ENCODE data around the gene HAPLN2.

DNA sequence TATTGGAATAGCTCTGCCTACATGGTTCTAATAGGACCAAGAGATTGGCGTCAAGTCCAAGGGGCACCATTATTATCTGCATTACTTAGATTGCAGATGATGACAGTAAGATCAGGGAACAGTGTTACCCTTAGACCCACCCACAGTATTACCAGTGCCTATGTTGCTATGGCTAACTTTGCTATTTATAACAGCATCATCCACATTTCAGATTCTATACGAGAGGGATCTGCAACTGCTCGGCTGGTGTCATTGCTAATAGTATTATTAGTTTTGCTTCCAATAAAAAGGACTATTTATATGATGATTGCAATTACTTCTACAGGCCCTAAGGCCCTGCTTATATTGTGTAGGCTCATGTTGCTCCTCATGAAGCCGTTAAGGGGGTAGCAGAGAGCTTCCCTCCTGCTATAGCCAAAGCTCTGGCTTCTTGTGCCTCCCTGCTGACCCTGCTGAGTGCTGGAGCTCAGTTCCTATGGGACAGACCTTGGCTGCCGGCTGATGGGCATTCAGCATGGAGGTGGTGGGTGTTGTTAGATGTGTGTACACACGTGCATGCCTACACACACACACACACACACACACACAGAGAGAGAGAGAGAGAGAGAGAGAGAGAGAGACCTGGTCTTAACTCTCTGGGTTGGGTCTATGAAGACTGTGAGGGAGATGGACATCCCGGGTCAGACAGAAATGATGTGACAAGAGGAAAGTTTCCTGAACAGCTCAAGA, 24.0 kb downstream of the HAPLN2 start:
- TF ChIP-seq POLR2AphosphoS5 (IDR thresholded peaks at IDR 0.05) (no peak), POLR2A (IDR thresholded peaks at IDR 0.05) (no peak)

Data from stomach (tissue), 4 donors.